MCF 10A (cell line): ENCODE measurements around the gene NDUFS8. TPM values are rescaled to one million over a fixed set of nuclear protein-coding genes. Genes with fewer than 3 reads are reported as not detected.

ENCODE experiments used
- BruUV-seq: library from RNA; stranded (reverse); fragments of 400-500 nt; replicated peaks from 2 replicates; lab custom pipeline; 2021; lab: Mats Ljungman, UMichigan
- CTCF ChIA-PET: fragments of 300-600 bp; sonication (Branson Sonifier 250); formaldehyde crosslinking; extraction: SDS; loops from one replicate; lab custom pipeline; 2021; ENCODE audit warnings: antibody characterized with exemption, inconsistent platforms; lab: Yijun Ruan, JAX
- POLR2A ChIA-PET: fragments of 300-600, 350-650 bp; sonication (Branson Sonifier 250); formaldehyde crosslinking; extraction: SDS; loops from one replicate; lab custom pipeline; 2020; ENCODE audit warnings: antibody characterized with exemption, inconsistent platforms; lab: Yijun Ruan, JAX
- DNase-seq: peaks from one replicate; pipeline ENCODE4 v3.0.0-alpha.2; 2018; ENCODE audit not compliant: unreplicated experiment
- H3K27ac Mint-ChIP-seq: one replicate; pipeline ENCODE4 v1.8.0; 2022; ENCODE audit warnings: mild to moderate bottlenecking, low read depth, mixed read lengths; ENCODE audit not compliant: unreplicated experiment
- H3K27me3 Mint-ChIP-seq: one replicate; pipeline ENCODE4 v1.8.0; 2022; ENCODE audit warnings: mixed read lengths; ENCODE audit not compliant: insufficient read depth, unreplicated experiment
- H3K36me3 Mint-ChIP-seq: one replicate; pipeline ENCODE4 v1.8.0; 2022; ENCODE audit warnings: mild to moderate bottlenecking, moderate library complexity, mixed read lengths; ENCODE audit not compliant: insufficient read depth, unreplicated experiment
- H3K4me1 Mint-ChIP-seq: one replicate; pipeline ENCODE4 v1.8.0; 2022; ENCODE audit warnings: mixed read lengths; ENCODE audit not compliant: insufficient read depth, unreplicated experiment
- H3K4me3 Mint-ChIP-seq: one replicate; pipeline ENCODE4 v1.8.0; 2022; ENCODE audit warnings: mild to moderate bottlenecking, moderate library complexity, mixed read lengths; ENCODE audit not compliant: unreplicated experiment
- H3K9me3 Mint-ChIP-seq: one replicate; pipeline ENCODE4 v1.8.0; 2022; ENCODE audit warnings: mixed read lengths; ENCODE audit not compliant: unreplicated experiment
- intact Hi-C: fragments of 100-400 bp; cut with micrococcal nuclease; formaldehyde crosslinking; loops from 2 replicates; pipeline ENCODE4 v1.14.1; 2022
- total RNA-seq: library from RNA; stranded (reverse); gene quantifications from 2 replicates; pipeline ENCODE4 v1.2.3, GENCODE V29; 2022
- TF ChIP-seq, protein P1 (sequence below): fragments of 200-600 bp; IDR thresholded peaks from one replicate; pipeline ENCODE4 v1.8.0; 2022; ENCODE audit warnings: antibody characterized with exemption, mild to moderate bottlenecking; ENCODE audit not compliant: unreplicated experiment

NDUFS8 gene
- total RNA-seq, 1 experiment from 2014 or later: 211 TPM

DNA sequence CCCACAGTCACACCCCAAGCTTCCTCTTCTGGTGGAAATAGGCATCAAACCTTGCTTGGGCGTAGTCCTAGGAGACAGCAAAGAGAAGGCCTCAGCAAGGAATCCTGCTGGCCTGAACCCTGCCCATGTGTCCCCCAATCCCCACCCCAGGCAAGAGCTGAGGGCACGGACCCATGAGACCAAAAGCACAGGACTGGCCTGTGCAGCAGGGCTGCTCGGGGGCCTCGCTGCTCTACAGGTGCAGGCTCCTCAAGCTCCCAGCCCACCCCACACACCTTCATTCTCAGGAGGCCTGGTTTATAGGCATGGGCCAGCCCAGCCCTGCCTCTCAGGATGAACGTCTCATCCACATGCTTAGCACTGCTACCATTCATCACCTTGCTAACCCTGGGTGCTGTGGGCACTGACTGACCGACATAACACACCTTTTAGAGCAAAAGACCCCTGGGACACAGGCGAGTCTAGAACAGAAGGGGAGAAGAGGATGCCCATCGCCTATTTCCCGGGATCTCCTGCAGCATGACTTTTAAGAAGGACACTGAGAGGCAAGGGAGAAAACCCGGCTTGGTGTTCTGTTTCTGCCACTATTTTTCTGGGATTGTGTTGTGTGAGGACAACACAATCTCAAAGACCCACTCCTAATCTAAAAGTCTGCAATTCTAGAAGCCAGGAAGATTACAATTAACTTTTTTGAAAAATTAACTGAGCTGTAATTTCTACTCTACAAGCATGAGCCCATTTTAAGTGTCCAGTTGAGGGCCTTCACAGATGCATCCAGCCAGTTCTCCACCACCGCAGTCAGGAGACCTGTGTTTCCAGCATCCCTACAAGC is 23.7 kb downstream of the NDUFS8 start:
- POLR2A ChIA-PET: no interaction called here
- CTCF ChIA-PET: interaction anchor here (0.6 kb wide), 1 partner anchor 52 kb away, joined by 3 read pairs; no protein-coding TSS in a partner anchor

DNA sequence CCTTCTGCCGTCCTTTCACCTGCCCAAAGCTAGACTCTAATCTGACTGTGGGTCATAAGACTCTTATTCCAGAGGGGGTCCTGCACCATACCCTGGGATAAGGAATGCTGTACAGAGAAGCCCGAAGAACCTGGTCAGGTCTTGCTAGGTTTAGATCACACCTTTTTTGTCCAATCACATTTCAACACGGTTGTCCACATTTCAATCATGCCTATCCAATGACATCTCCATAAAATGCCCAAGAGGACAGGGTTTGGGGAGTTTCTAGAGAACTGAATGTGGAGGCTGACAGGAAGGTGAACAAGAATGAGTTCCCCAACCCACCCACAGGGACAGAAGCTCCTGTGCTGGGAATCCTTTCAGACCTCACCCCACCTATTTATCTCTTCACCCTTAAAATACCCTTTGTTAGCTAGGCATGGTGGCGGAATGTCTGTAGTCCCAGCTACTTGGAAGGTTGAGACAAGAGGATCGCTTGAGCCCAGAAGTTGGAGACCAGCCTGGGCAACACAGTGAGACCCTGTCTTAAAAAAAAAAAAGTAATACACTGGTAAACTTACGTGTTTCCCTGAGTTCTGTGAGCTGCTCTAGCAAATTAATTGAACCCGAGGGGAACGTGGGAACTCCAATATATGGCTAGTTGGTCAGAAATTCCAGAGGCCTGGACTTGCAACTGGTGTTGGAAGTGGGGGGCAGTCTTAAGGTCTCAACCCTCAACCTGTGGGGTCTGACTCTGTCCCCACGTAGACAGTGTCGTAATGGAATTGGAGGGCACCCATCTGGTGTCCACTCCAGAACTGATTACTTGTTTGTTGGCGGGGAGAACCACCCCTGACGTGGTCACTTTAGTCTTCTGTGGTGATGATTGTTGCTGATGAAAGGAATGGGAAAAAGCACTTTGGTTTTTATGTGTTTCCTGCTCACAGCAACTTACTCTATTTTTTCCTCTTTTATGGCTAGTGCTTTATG is 26.1 kb downstream of the NDUFS8 start:
- peaks cover 16% of the 10 kb centered on the region for H3K36me3 Mint-ChIP-seq
- no peaks in the 10 kb centered on the region for H3K4me1 Mint-ChIP-seq
- no peak overlapping the region for H3K27ac Mint-ChIP-seq
- ChIA-PET POLR2A (interaction anchor here (0.6 kb wide), 1 partner anchor 371 kb away, joined by 5 read pairs; no protein-coding TSS in a partner anchor), CTCF (interaction anchor here (0.6 to 0.8 kb wide), 3 partner anchors 32 to 1945 kb away, joined by 3 to 6 read pairs (median 4); no protein-coding TSS in a partner anchor)
- no peaks in the 10 kb centered on the region for H3K27me3 Mint-ChIP-seq
- no peaks in the 10 kb centered on the region for H3K9me3 Mint-ChIP-seq
- BruUV-seq: no TSS peak
- intact Hi-C loops: no loop called here
- DNase-seq: no peak
- TF ChIP-seq, protein P1, sequence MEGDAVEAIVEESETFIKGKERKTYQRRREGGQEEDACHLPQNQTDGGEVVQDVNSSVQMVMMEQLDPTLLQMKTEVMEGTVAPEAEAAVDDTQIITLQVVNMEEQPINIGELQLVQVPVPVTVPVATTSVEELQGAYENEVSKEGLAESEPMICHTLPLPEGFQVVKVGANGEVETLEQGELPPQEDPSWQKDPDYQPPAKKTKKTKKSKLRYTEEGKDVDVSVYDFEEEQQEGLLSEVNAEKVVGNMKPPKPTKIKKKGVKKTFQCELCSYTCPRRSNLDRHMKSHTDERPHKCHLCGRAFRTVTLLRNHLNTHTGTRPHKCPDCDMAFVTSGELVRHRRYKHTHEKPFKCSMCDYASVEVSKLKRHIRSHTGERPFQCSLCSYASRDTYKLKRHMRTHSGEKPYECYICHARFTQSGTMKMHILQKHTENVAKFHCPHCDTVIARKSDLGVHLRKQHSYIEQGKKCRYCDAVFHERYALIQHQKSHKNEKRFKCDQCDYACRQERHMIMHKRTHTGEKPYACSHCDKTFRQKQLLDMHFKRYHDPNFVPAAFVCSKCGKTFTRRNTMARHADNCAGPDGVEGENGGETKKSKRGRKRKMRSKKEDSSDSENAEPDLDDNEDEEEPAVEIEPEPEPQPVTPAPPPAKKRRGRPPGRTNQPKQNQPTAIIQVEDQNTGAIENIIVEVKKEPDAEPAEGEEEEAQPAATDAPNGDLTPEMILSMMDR: no peak
- no peak overlapping the region for H3K4me3 Mint-ChIP-seq

More for the DNA sequence above, 23.7 kb downstream of the NDUFS8 start:
- no peaks in the 10 kb centered on the region for H3K4me1 Mint-ChIP-seq
- no peak overlapping the region for H3K27ac Mint-ChIP-seq
- BruUV-seq: no TSS peak
- intact Hi-C loops: no loop called here
- DNase-seq: no peak
- no peak overlapping the region for H3K4me3 Mint-ChIP-seq
- H3K36me3 Mint-ChIP-seq: peaks cover 10% of the 10 kb centered on the region
- no peaks in the 10 kb centered on the region for H3K9me3 Mint-ChIP-seq
- no peaks in the 10 kb centered on the region for H3K27me3 Mint-ChIP-seq
- TF ChIP-seq, protein P1: no peak

DNA sequence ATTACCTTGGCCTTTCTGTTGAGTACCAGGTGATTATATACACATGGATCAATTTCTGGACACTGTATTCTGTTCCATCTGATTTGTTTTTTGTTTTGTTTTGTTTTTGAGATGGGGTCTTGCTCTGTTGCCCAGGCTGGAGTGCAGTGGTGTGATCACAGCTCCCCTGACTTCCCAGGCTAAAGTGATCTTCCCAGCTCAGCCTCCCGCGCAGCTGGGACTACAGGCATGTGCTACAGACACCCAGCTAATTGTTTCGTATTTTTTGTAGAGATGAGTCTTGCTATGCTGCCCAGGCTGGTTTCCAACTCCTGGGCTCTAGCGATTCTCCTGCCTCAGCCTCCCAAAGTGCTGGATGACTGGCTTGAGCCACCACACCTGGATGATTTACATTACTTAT is 27.3 kb downstream of the NDUFS8 start:
- ChIA-PET POLR2A (no interaction called here), CTCF (no interaction called here)
- TF ChIP-seq, protein P1: no peak
- H3K27ac Mint-ChIP-seq: no peak overlapping the region
- H3K27me3 Mint-ChIP-seq: no peaks in the 10 kb centered on the region
- peaks cover 16% of the 10 kb centered on the region for H3K36me3 Mint-ChIP-seq
- DNase-seq: no peak
- intact Hi-C loops: no loop called here
- no peaks in the 10 kb centered on the region for H3K9me3 Mint-ChIP-seq
- no peak overlapping the region for H3K4me3 Mint-ChIP-seq
- H3K4me1 Mint-ChIP-seq: no peaks in the 10 kb centered on the region
- no TSS peak for BruUV-seq
